Sciatic nerve (tissue), 2 donors: Measurements from ENCODE around the gene RBBP9. TPM values are rescaled to one million over a fixed set of nuclear protein-coding genes. Genes with fewer than 3 reads are reported as not detected.
"Not testable (repeated sequence)": the region's sequence is repeated elsewhere in the genome, so short reads cannot be mapped to it uniquely, and the experiment has no call there.

Source experiments
- ATAC-seq: fragments of 200-7000 bp; cut with Tn5 transposase; one replicate; pipeline ENCODE4 v1.9.1; 2020; ENCODE audit warnings: mild to moderate bottlenecking, moderate library complexity
- DNase-seq: peaks from one replicate; pipeline ENCODE4 v3.0.0-alpha.2; 2020; ENCODE audit warnings: low spot score
- intact Hi-C: fragments of 100-400 bp; cut with DNase I; formaldehyde crosslinking; loops from one replicate; pipeline ENCODE4 v1.14.2; 2022
- total RNA-seq: library from RNA; stranded (reverse); fragmentation: NEBNext Ultra II Directional; extraction: Animal tissue kit (Norgen Biotek cat#: 25700); gene quantifications from one replicate; pipeline ENCODE4 v1.2.1, GENCODE V29; 2021
- donor health status: DM: no; HTN: no; CAD: no.
- donor health status: DM: no; HTN: no; CAD: no.

RBBP9 gene
- total RNA-seq: 12.2 TPM

DNA sequence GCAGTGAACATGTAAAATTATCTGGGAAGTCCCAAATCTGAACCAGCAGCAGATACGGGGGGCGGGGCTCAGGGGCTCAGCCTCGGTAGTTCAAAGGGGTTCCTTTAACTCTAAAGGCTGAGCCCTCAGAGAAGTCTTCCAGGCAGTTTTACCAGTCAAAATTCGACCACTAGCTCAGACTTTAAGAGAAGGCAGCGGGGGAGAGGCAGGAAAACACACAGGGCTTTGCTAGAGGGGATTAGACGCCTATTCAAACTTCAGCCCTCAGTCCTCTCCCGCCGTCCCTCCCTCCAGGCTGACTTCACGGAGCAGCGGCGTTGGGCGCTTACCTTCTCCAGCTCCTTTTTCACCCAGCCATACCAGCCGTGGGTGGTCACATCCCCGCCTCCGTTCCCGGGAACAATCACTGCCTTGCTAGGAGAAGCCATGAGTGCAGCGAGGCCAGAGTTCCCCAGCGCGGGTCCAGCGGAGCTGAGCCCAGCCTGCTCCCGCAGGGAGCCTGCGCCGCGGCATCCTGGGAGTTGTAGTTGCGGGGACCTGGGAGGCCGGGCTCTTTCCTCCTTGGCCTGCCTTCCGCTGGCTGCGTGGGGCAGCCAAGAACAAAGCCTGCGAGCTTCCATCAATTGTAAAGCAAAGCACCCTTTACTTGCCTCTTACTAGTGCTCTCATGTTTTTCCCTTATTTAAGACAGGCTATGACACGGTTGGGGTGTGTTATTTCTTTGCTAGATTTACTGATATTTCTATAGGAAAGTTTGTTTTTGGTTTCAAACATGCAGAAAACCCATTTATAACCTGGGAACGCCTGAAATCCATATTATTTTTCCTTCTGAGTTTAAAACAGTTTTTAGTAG, at the start of gene RBBP9:
Gene RBBP9 (minus strand): TSS at position 486 of the 853 bp plus-strand sequence. CDS start 58 bp downstream, at position 428.
- DNase-seq (peak; percentile 90), ATAC-seq (peak; percentile 99)
- intact Hi-C loops: no loop called here

- ATAC-seq: no peak
- intact Hi-C loops: no loop called here
- DNase-seq: no peak
Measured at GRCh38 chr20:18545566-18545965, 48.5 kb upstream of the RBBP9 start.

DNA sequence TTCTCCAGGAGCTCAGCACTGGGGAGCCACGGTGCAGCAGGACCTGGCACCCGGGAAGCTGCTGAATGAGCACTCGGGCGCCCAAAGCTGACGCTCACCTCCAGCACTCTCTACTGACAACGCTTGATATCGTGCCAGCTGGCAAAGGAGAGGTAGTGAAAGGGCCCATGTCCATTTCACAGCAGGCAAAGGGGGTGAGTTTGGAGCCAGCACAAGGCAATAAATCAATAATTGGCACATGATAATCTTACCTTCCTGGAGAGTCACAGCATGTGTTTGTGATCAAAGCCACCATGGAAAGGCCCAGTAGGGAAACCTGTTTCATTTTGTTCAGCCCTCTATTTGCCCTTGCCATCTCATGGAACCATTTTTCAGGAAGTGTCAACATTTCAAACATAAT, 46.9 kb upstream of the RBBP9 start:
- ATAC-seq (no peak), DNase-seq (no peak)
- intact Hi-C loops: no loop called here

GRCh38 chr20:18543216-18543615, 46.2 kb upstream of the RBBP9 start:
- DNase-seq (no peak), ATAC-seq (no peak)
- intact Hi-C loops: no loop called here

- intact Hi-C loops: no loop called here
Measured at GRCh38 chr20:18541741-18542140, 44.7 kb upstream of the RBBP9 start.

GRCh38 chr20:18537651-18538050, 40.6 kb upstream of the RBBP9 start:
- no peak for DNase-seq
- ATAC-seq: no peak
- intact Hi-C loops: no loop called here

More at GRCh38 chr20:18541741-18542140, 44.7 kb upstream of the RBBP9 start:
- DNase-seq (no peak), ATAC-seq (no peak)

DNA sequence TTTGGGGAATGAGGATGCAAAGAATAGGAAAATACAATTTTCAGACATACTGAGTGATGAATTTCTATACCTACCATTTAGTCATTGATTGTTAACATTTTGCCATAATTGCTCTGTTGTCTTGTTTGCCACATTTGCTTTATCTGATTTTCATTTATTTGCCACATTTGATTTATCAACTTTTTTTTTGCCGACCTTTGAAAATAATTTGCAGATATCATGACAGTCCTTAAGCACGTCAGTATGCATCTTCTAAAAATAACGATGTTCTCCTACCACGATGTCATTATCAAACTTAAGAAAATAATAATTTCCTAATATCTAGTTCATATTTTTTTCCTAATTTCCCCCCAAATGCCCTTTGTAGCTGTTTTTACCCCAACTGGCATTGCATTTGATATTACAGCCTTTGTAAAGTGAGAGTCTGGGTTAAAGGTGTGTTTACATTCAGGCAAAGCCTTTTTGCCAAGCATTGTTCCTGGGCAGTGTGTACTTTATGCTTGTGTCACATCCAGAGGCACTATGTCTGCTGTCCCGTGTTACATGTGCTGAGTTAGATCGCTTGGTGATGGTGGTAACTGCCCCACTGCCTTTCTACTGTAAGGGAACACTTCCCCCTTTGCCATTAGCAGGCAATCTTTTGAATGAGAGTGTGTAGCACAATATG, 37.1 kb upstream of the RBBP9 start:
- intact Hi-C loops: no loop called here
- no peak for DNase-seq
- ATAC-seq: no peak

DNA sequence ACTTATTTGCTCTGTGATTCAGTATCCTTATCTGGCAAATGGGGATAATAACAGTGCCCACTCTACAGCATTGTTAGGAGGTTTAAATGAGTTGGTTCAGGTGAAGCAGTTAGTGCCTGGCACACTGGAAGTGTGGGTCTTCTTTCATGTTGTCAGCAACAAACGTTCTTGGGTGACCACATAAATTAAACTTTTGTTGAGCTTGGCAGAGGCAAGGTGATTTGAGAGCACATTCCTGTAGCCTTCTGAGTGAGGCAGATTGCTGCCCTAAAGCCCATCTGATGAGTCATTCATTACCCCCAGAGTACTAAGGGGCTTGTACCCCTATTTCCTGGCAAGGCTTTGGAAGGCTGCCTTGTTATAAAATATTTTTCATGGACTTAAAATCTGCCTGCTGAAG, 36.5 kb upstream of the RBBP9 start:
- intact Hi-C loops: no loop called here
- ATAC-seq (no peak), DNase-seq (no peak)

DNA sequence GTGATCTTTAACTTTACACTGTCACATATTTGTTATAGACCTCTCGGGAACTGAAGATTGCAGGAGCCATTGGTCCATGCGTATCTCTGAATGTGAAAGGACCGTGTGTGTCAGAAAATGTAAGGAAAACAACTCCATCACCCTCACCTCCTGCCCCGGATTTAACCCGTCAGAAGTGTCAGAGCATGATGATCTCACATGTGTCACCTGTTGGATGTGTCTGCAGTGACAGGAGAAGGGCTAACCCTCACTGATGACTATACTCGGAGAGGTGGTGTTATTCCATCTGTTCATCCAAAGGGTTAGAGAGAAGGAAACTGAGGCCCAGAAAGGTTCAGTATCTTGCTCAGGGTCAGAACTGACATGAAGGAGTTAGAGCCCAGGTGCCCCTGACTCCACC, 35.6 kb upstream of the RBBP9 start:
- DNase-seq (no peak), ATAC-seq (no peak)
- intact Hi-C loops: no loop called here

DNA sequence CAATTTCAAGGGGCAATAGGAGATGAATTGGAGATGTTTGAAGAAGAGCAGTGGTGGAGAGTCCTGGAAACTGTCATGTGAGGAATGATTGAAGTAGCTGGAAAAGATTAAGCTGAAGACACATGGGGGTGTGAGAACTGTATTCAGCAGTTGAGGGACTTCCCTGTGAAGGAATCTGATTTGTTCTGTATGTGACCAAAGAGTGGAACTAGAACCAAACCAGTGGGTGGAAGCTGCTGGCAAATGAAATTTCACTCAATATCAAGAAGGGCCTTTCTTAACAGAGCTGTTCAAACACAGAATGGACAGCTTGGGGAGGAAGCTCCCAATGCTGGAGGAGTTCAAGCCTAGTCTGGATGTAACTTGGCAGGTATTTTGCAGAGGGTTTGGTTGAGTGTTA, 32.0 kb upstream of the RBBP9 start:
- intact Hi-C loops: no loop called here
- no peak for ATAC-seq
- no peak for DNase-seq

DNA sequence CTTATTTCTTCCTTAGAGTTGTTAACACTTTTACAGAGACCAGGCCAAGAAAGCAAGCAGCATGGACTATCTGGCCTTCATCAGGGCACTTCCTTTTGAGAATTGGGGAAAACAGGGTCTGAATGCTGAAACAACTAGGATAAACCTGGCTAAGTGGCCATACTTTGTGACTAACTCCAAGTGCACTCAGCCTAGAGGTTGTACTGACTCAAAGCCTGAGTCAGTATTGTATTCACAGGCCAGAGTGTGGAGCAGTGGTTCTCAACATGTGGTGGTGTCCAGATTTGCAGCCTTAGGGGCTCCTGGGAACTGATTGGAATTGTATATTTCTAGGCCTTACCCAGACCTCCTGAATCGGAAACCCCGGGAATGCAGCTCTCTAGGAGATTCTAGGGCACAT, 30.8 kb upstream of the RBBP9 start:
- DNase-seq (no peak), ATAC-seq (no peak)
- intact Hi-C loops: no loop called here

DNA sequence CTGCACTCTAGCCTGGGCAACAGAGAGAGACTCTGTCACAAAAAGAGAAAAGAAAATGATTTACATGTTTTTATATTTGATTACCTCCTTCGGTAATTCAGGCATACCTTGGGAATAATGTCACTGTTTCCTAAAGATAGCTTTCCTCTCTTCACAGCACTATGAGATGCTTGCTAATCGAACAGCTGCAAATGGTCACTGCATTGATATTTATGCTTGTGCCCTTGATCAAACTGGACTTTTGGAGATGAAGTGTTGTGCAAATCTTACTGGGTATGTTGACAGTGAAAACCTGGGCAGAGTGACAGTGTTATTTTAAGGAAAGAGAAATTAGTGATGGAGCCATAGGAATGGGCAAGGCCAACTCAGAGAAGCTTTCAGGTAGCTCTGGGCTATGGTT, 30.3 kb upstream of the RBBP9 start:
- ATAC-seq (no peak), DNase-seq (no peak)
- intact Hi-C loops: no loop called here

GRCh38 chr20:18526761-18527160, 29.7 kb upstream of the RBBP9 start:
- DNase-seq, intact Hi-C loops, ATAC-seq: not testable (repeated sequence)

- DNase-seq (no peak), ATAC-seq (no peak)
- intact Hi-C loops: no loop called here
Measured at GRCh38 chr20:18524646-18525045, 27.6 kb upstream of the RBBP9 start.

DNA sequence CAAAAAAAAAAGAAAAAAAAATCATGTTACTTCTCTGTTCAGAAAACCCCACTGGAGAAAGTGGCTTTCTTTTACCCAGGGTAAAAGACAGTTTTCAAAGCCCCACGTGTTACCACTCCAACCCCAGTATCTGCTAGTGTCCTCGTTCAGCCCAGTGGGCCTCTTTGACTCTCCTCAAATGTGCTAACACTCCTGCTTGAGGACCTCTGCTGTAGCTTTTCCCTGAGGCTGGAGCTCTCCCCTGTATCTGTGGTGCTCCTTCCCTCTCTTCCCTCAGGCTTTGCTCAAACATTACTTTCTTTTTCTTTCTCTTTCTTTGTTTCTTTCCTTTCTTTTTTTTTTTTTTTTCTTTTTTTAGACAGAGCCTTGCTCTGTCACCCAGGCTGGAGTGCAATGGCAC, 26.0 kb upstream of the RBBP9 start:
- DNase-seq (no peak), ATAC-seq (no peak)
- intact Hi-C loops: no loop called here

GRCh38 chr20:18522066-18522465, 25.0 kb upstream of the RBBP9 start:
- intact Hi-C loops, ATAC-seq, DNase-seq: not testable (repeated sequence)

DNA sequence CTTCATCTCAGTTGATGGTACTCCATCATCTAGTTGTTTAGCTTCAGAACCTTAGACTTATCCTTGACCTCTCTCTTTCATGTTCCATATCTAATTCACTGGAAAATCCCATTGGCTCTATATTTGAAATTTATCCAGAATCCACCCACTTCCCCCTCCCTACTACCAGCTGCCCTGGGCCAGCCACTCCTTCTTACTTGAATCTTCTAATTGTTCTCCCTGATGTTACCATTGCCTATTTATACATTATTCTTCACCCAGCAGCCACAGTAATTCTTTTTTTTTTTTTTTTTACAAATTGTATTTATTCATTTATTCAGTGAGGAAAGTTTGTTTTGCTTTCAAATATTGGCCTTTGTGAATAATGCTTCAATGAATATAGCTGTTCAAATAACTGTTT, 18.9 kb upstream of the RBBP9 start:
- ATAC-seq: no peak
- intact Hi-C loops: no loop called here
- DNase-seq: no peak

DNA sequence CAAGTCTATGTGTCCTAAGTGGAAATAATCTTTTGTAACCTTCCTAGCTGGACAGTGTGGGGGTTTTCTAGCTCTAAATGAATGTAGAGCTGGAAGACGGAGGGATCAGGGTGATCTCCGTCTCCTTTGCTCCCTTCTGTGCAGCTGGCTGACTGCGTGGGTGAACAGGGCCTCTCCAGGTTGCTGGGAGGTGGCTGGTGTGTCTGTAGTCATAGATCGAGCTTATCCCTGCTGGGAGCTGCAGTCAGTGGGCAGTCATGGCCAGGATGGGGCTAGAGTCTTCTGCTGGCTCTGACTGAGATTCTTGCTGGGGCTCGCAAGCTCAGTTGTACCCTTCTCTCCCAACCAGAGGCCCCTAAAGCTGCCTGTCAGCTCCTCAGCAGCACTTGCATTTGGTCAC, 17.1 kb upstream of the RBBP9 start:
- ATAC-seq (no peak), DNase-seq (no peak)
- intact Hi-C loops: no loop called here

DNA sequence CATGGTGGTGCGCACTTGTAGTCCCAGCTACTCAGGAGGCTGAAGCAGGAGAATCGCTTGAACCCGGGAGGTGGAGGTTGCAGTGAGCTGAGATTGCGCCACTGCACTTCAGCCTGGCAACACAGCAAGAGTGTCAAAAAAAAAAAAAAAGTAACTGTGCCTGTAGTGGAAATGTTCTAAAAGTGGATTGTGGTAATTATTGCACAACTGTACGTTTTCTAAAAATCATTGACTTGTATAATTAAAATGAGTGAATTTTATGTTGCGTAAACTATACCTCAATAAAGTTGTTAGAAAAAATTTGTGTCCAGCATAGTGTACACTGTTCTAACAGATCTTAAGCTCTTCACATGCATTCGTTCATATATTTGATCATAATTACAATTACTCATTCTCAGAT, 16.2 kb upstream of the RBBP9 start:
- intact Hi-C loops: no loop called here
- ATAC-seq: no peak
- no peak for DNase-seq

GRCh38 chr20:18511571-18511970, 14.5 kb upstream of the RBBP9 start:
- intact Hi-C loops: no loop called here
- no peak for ATAC-seq
- no peak for DNase-seq
